K562 treated with DMSO at 1 percent for 24 hours (cell line): Measurements from ENCODE around the gene ZNF627. TPM values are rescaled to one million over a fixed set of nuclear protein-coding genes. Genes with fewer than 3 reads are reported as not detected.

Experiments used
- total RNA-seq: library from RNA; unstranded; fragments of 300-600 nt; gene quantifications from 2 replicates; pipeline ENCODE4 v1.2.3, GENCODE V29; 2022; ENCODE audit warnings: low read depth; ENCODE audit not compliant: insufficient read depth

Gene ZNF627
- 9.0 and 9.4 TPM in 2 replicates for total RNA-seq

GRCh38 chr19:11597202-11598102, at the start of gene ZNF627:
Gene ZNF627 (plus strand): TSS chr19:11597483. CDS start chr19:11597628, 145 bp downstream.

GRCh38 chr19:11558881-11559828, 38.1 kb upstream of the ZNF627 start, which contains the start of gene ELOF1:
Gene ELOF1 (minus strand): TSS chr19:11559230. CDS start chr19:11554347, 4,883 bp downstream.

GRCh38 chr19:11577451-11578257, 19.6 kb upstream of the ZNF627 start, which contains the start of gene ACP5:
Gene ACP5 (minus strand): TSS chr19:11577645. CDS start chr19:11577317, 328 bp downstream.

Other genes starting within 250 kb of the ZNF627 start
- gene PLPPR2, start 242.1 kb upstream of the ZNF627 start, total RNA-seq = 41.0 and 41.2 TPM in 2 replicates
- 3.0 and 5.2 TPM in 2 replicates for gene SWSAP1, start 222.8 kb upstream of the ZNF627 start, total RNA-seq
- gene EPOR, start 213.2 kb upstream of the ZNF627 start, total RNA-seq = 14.7 and 15.9 TPM in 2 replicates
- 1.6 and 2.7 TPM in 2 replicates for gene RGL3, start 178.2 kb upstream of the ZNF627 start, total RNA-seq
- 0.50 and 1.2 TPM in 2 replicates for gene ODAD3, start 162.4 kb upstream of the ZNF627 start, total RNA-seq
- gene PRKCSH, start 161.8 kb upstream of the ZNF627 start, total RNA-seq = 404 and 415 TPM in 2 replicates
- 0.05 TPM in 1 of 2 replicates, not detected in the other for gene ELAVL3, start 116.4 kb upstream of the ZNF627 start, total RNA-seq
- 11.6 and 20.0 TPM in 2 replicates for gene ZNF653, start 91.6 kb upstream of the ZNF627 start, total RNA-seq
- gene ECSIT, start 68.3 kb upstream of the ZNF627 start, total RNA-seq = 46.1 and 50.7 TPM in 2 replicates
- gene CNN1, start 58.6 kb upstream of the ZNF627 start, total RNA-seq = 4.3 and 7.9 TPM in 2 replicates
- gene ELOF1, start 38.3 kb upstream of the ZNF627 start, total RNA-seq = 141 and 149 TPM in 2 replicates
- 26.9 and 28.5 TPM in 2 replicates for gene ACP5, start 19.8 kb upstream of the ZNF627 start, total RNA-seq
- 7.8 and 9.4 TPM in 2 replicates for gene ZNF823, start 141.5 kb downstream of the ZNF627 start, total RNA-seq
- gene ZNF441, start 169.5 kb downstream of the ZNF627 start, total RNA-seq = 2.0 and 3.0 TPM in 2 replicates
- gene ZNF491, start 201.0 kb downstream of the ZNF627 start, total RNA-seq = 0.30 TPM in 1 of 2 replicates, not detected in the other
- gene ZNF440, start 216.8 kb downstream of the ZNF627 start, total RNA-seq = 4.1 and 5.6 TPM in 2 replicates